ENCODE data around the gene SIGLEC5.

DNA sequence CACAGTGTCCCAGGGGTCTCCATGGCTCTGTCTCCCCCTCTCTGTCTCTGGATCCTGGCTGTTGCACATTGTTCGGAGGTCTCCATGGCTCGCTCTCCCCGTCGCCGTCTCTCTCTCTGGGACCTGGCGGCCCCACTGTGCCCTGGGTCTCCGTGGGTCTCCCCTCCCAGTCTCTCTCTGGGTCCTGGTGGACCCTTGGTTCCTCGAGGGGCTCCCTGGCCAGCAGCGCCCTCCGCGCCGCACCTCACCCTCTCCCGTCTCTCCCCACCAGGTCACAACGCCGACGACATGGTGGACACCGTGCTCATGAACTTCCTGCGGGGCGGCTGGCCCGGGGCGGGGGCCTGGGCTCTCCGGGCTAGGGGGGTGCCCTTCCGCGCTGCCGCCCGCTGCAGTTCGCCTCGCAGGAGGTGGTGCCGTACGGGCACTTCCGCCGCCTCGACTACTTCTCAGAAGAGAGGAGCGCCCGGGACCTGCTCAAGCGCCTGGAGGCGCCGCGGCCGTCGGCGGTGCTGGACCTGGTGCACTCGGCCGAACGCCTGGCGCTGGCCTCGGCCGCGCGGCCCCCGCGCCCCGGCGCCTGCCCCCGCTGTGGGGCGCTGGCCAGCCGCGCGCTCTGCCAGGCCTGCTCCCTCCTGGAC lies 29.1 kb downstream of the SIGLEC5 start:
- TF ChIP-seq CTCF (conservative IDR thresholded peaks at IDR 0.05; ENCODE audit: low read length) (no peak), EZH2phosphoT487 (IDR thresholded peaks at IDR 0.05; ENCODE audit: borderline replicate concordance) (no peak)

Data from Loucy (cell line).